Forelimb muscle (tissue), 1 donor: ENCODE results near the gene ABCC8. TPM values are rescaled to one million over a fixed set of nuclear protein-coding genes. Genes with fewer than 3 reads are reported as not detected.

ENCODE experiments used
- DNase-seq: peaks from one replicate; pipeline ENCODE4 v3.0.0-alpha.2; 2013; ENCODE audit warnings: low read depth
- polyA plus RNA-seq: library from polyadenylated mRNA; unstranded; fragments of 120-200 nt; gene quantifications from one replicate; pipeline ENCODE4 v1.2.1, GENCODE V29; 2013; ENCODE audit not compliant: insufficient read length

ABCC8 gene
- polyA plus RNA-seq, 1 donor, result 1.8 TPM

GRCh38 chr11:17387811-17388210 lies 88.8 kb downstream of the ABCC8 start:
- DNase-seq, result no peak

- no peak for DNase-seq
These were observed 89.4 kb downstream of the ABCC8 start for GRCh38 chr11:17387254-17387653.

DNA sequence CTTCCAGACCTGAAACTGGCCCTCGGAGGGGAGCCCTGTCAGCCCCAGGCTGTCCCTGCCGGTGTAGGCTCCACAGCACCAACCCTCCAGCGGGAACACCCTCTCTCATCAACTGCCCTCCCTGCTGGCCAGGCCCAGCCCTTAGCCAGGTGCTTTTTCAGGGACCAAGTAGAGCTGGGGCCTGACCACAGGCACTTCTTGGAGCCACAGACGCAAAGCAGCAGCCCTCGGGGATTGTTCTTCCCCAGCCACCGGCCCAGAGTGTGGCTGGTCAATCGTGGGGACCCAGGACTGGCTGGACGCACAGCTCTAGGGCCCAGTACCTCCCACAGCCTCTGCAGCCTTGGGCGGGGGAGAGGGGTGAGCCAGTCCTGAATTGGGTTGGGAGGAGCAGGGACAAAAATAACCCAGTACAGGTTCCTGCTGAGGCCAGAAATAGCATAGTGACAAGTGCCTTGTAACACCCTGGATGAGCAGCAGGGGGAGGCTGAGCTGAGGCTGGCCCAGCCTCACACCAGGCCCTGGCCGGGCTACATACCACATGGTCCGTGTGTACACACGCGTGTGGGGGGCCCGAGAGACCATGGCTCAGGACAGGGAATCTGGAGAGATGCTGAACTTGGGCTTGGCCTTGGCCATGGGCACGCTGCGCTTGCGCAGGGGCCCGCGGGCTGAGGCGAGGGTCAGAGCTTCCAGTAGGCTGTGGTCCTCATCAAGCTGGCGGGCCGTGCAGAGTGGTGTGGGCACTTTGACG lies 90.1 kb downstream of the ABCC8 start:
- no peak for DNase-seq

- no peak for DNase-seq
These were observed 90.7 kb downstream of the ABCC8 start for GRCh38 chr11:17385926-17386325.

GRCh38 chr11:17385492-17385891 lies 91.2 kb downstream of the ABCC8 start:
- no peak for DNase-seq

DNA sequence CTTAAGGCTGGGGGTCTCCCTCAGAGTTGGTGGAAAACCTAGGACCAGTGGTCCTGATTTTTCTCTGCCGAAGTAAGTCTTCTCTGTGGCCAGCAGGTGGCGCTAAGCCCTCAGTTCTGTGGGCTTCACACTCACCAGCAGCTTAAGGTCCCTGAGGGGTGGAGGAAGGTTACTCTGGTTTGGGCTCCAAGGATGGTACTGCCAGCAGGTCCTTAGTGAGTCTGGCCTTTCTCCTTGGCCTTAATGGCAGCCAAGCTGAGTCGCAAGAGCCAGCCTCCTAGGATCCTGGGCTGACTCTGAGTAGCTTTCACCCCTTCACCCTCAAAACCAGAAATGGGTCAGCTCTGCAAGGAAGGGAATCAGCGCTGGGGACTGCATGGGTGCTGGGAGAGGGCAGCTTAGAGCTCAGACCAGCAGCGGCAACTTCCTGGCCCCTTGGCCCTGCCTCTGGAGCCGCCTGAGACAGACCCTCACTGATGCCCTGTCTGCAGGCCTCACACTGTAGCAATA lies 92.6 kb downstream of the ABCC8 start:
- DNase-seq, result peak; percentile 53

- no peak for DNase-seq
These were observed 93.2 kb downstream of the ABCC8 start for GRCh38 chr11:17383461-17383860.

- no peak for DNase-seq
These were observed 94.5 kb downstream of the ABCC8 start for GRCh38 chr11:17382046-17382728.

DNA sequence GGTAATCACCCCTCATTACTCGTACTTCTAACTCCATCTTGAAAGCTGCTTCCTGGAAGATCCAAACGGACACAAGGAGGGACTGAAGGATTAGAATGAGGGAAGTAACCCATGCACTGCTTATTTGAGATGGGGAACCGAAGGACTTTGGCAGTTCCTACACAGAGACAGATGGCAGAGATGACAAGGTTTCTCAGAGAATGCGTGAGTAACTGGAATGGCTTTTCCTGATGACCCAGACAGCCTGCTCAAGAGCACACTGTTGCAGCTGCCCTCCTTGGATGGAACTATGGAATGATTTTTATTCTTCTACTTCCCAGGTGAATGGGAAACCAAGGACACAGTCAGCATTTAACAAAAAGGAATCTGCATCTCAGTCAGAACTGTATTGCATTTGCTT lies 95.5 kb downstream of the ABCC8 start:
- no peak for DNase-seq

GRCh38 chr11:17379383-17380180 lies 97.1 kb downstream of the ABCC8 start:
- no peak for DNase-seq

DNA sequence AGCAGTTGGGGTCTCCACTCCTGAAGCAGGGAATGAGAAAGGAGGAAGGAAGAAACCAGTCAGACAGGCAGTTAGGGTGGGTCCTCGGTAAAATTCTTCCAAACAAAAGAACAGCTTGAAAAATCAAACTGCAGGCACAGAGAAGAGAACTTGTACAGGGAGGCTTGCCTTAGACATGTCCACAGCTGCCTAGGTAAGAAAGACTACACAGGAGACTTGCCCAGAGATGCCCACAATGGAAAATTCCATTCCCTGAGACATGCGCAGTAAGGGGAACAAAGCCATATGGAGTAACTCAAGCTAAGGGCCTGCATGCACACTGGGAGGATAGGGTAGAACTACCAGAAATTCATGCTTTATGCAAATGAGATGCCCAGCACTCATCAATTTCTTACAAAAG lies 98.0 kb downstream of the ABCC8 start:
- no peak for DNase-seq

DNA sequence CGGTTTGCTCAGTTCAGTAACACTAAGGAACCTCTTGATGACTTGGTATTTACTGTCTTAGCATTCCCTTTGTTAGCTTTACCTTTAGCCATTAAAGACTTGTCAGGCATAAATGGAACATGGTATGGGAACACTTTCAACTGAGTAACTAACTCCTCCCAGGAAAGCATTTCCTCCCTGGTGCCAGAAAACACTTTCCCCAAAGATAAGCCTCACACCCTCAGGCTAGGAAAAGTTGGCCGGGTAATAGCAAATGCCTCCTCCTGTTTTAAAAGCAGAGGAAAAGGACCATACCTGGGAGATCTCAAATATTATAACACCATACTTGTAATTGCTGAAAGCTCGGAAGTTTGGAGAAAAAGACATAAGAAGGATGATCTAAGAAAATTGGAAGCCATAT lies 100.2 kb downstream of the ABCC8 start:
- no peak for DNase-seq

GRCh38 chr11:17375547-17375946 lies 101.1 kb downstream of the ABCC8 start:
- DNase-seq, result no peak

- DNase-seq, result no peak
These were observed 105.0 kb downstream of the ABCC8 start for GRCh38 chr11:17371614-17372013.

- no peak for DNase-seq
These were observed 106.9 kb downstream of the ABCC8 start for GRCh38 chr11:17369684-17370243.

DNA sequence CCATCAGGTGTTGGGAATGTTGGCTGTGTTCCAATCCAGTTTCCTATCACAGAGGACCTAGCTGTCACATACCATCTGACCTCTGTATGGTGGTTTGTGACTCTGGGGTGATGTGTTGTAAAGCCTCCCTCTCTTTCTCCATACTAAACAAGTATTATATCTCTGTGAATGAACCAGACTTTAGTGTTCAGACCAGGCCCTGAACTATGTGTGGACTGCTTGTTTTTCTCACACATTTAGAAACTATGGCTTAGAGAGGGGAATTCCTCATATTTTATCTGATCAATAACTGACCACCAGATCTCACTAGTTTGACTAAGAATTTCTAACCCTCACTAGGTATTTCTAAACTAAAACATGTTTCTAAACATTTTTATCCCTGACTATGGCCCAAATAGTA lies 107.6 kb downstream of the ABCC8 start:
- DNase-seq, result no peak

DNA sequence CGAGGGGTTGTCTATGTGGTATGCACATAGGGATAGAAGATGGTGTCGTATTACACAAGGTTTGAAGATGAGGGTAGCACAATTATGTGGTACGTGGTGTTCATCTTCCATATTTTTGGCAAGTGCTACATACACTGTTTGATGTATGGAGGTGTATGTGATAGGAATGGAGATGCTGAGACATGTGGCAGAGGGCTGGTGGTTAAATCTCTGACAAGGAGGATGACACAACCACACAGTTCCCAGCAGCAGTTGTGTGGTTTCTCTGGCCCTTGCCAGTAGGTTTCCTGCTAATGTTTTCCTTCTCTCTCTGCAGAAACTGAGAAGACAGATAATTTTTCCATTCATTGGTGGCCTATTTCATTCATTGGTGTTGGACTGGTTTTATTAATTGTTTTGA lies 108.1 kb downstream of the ABCC8 start:
- no peak for DNase-seq

- DNase-seq, result no peak
These were observed 110.2 kb downstream of the ABCC8 start for GRCh38 chr11:17366495-17366894.

- no peak for DNase-seq
These were observed 122.0 kb downstream of the ABCC8 start for GRCh38 chr11:17354601-17354991.

DNA sequence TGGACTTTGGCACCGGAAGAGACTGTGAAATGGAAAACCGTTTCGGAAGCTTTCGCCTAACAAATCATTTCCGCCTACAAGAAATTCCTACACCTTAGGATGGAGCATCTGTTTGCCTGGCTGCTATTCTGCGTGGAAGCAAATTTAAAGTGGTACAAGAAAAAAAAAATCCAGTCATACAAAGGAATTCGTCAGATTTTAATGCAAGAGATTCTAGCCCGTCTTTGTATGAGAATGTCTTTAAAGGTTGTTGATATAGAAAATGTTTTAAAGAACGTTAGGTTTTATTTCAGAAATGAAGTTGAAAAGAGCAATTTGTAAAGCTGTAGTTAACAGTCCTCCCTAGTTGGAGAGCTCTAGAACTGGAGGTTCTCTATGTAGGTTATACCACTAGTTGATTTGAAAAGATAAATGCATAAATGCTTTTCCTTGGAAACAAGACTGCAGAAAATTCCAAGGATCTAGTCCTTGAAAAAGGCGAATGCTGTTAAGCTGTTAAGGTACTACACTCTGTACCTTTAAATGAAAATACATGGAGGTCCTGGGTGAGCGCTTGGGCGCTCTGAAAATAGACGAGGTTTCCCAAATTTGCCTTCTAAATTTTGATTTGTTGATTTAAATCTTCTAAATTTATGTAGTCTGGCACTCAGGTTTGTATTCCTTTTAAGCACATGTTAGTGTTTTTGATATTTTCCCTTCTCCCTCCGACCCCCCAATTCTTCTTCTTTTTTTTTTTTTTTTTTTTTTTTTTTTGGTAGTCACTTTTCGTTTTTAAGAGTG lies 122.6 kb downstream of the ABCC8 start:
- DNase-seq, result no peak
